Adrenal gland (tissue), 12 donors: Measurements from ENCODE around the gene AR. TPM values are rescaled to one million over a fixed set of nuclear protein-coding genes. Genes with fewer than 3 reads are reported as not detected.
A peak's percentile ranks its signal among the peaks of the same experiment; 100 is the strongest.

Experiments used
- DNase-seq, 7 donors: peaks; one replicate each; pipeline ENCODE4 v3.0.0-alpha.2; 2019 to 2020
- H3K27ac ChIP-seq, 5 donors: fragments of 200-600 bp; sonication (generic) in 4 of 5; 1 replicate in 3 of 5; 2 replicates in 2 of 5; pipeline versions ENCODE4 v1.5.1 to v1.8.0; 2016 to 2020; ENCODE audit warnings: mild to moderate bottlenecking in 1 of 5
- H3K27me3 ChIP-seq: fragments of 200-600 bp; 2 replicates; pipeline ENCODE4 v1.8.0; 2021
- H3K36me3 ChIP-seq, 2 donors: fragments of 200-600 bp; replicated peaks in 1 of 2; 1 replicate in 1 of 2; 2 replicates in 1 of 2; pipeline versions ENCODE4 v1.5.1 to v1.8.0; 2018 to 2022
- H3K4me1 ChIP-seq, 2 donors: fragments of 200-600 bp; replicated peaks in 1 of 2; 1 replicate in 1 of 2; 2 replicates in 1 of 2; pipeline versions ENCODE4 v1.5.1 to v1.8.0; 2018 to 2021
- H3K4me3 ChIP-seq, 4 donors: fragments of 200-600 bp; sonication (generic) in 3 of 4; one replicate each; pipeline ENCODE4 v1.5.1; 2016 to 2018
- H3K9me3 ChIP-seq, 3 donors: fragments of 200-600 bp; sonication (generic) in 1 of 3; replicated peaks in 1 of 3; 1 replicate in 2 of 3; 2 replicates in 1 of 3; pipeline versions ENCODE4 v1.5.1 to v1.8.0; 2016 to 2021
- POLR2A ChIP-seq, 2 donors: fragments of 450-650 bp; IDR thresholded peaks; one replicate each; pipeline ENCODE4 v1.6.1; 2017; ENCODE audit warnings: antibody characterized with exemption in 2 of 2, mild to moderate bottlenecking in 2 of 2, moderate library complexity in 1 of 2
- WGBS, 4 donors: extraction: QIAGEN DNeasy Blood & Tissue Kit in 2 of 4; methylation state at CpG; one replicate each; pipeline versions ENCODE4 v1.1.5 to v1.1.7; 2013 to 2017; 5-methylcytosine and 5-hydroxymethylcytosine counted together
- intact Hi-C, 2 donors: fragments of 100-400 bp; cut with DNase I; formaldehyde crosslinking; loops; one replicate each; pipeline versions ENCODE4 v1.14.1 to v1.15.0; 2022 to 2023
- polyA plus RNA-seq, 3 donors: library from polyadenylated mRNA; stranded (reverse); fragments of 200-250 nt in 2 of 3; fragments of 350-450 nt in 1 of 3; fragmentation: Illumina TruSeq in 1 of 3; extraction: RNeasy Lipid Tissue Mini Kit (QIAGEN cat#74804) in 1 of 3; gene quantifications; one replicate each; pipeline ENCODE4 v1.2.3, GENCODE V29; 2013 to 2014
- total RNA-seq, 9 donors: library from RNA; depleted of rRNA in 4 of 9; stranded (reverse); fragments of >200 nt in 4 of 9; fragments of 120-200 nt in 1 of 9; fragmentation: NEBNext Ultra II Directional in 1 of 9; extraction: Animal tissue kit (Norgen Biotek cat#: 25700) in 1 of 9; gene quantifications; one replicate each; pipeline versions ENCODE4 v1.1.0 to v1.2.4, GENCODE V29; 2013 to 2023
- TF ChIP-seq, protein P1 (sequence below), 6 experiments: fragments of 450-650 bp in 4 of 6; fragments of 200-600 bp in 2 of 6; sonication (generic) in 1 of 6; IDR thresholded peaks; 1 replicate in 5 of 6; 2 replicates in 1 of 6; pipeline versions ENCODE4 v1.5.1 to v1.8.0; 2016 to 2021; ENCODE audit warnings: antibody characterized with exemption in 6 of 6, mild to moderate bottlenecking in 2 of 6, moderate library complexity in 1 of 6
- donor health status: healthy with polysubstance abuse.
- donor health status: Bipolar disorder and iron deficiency.
- donor health status: DM: yes; HTN: yes; CAD: no.
- donor health status: DM: no; HTN: no; CAD: no.
- donor health status: DM: no; HTN: no; CAD: no.
- donor health status: DM: yes; HTN: yes; CAD: no.

AR gene
- total and polyA plus RNA-seq, 12 donors: 0.64 to 7.5 (median 2.9) TPM

DNA sequence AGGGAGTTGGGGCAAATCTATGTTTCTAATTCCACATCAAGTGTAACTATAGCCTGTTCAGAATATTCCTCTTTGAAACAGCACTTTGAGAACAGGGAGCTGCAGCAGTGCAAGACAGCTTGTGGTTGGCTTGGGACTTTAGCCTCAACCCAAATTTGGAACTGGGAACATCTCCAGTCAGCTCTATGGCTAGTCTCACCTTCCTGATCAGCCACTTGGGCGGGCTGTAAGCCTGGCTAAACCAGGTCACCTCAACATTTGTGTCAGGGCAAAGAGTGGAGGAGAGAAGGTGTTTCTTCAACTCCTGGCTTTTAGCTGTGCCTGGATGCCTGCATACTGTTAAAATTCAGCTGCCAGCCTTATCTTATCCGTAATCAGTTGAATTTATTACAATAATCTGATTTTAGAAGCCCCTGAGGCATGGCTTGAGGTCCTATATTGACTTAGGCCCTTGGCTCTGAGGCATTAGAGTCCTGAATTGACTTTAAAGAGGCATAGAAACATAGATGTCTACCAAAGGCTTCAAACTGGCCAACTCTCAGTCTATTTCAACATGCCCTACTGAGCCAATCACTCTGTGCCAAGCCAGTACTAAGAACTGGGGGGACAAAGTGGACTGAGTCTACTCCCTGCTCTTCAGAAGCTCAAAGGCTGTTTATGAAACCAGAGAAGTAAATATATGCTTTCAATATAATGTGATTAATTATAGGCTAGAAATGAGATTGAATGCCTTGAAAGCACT is 18.7 kb upstream of the AR start:
- TF ChIP-seq POLR2A (IDR thresholded peaks at IDR 0.05): no peak
- TF ChIP-seq, protein P1, sequence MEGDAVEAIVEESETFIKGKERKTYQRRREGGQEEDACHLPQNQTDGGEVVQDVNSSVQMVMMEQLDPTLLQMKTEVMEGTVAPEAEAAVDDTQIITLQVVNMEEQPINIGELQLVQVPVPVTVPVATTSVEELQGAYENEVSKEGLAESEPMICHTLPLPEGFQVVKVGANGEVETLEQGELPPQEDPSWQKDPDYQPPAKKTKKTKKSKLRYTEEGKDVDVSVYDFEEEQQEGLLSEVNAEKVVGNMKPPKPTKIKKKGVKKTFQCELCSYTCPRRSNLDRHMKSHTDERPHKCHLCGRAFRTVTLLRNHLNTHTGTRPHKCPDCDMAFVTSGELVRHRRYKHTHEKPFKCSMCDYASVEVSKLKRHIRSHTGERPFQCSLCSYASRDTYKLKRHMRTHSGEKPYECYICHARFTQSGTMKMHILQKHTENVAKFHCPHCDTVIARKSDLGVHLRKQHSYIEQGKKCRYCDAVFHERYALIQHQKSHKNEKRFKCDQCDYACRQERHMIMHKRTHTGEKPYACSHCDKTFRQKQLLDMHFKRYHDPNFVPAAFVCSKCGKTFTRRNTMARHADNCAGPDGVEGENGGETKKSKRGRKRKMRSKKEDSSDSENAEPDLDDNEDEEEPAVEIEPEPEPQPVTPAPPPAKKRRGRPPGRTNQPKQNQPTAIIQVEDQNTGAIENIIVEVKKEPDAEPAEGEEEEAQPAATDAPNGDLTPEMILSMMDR (IDR thresholded peaks at IDR 0.05): no peak
- WGBS, 4 donors: 48 to 68% (median 56%) methylated on average over 1 to 2 of the region's 2 CpGs
- DNase-seq: no peak
- Histone ChIP-seq H3K9me3 (no peaks in the 10 kb centered on the region), H3K27ac (no peak overlapping the region), H3K4me3 (no peak overlapping the region), H3K27me3 (peaks cover 10% of the 10 kb centered on the region), H3K36me3 (no peaks in the 10 kb centered on the region), H3K4me1 (no peaks in the 10 kb centered on the region)
- intact Hi-C loops: no loop called here

DNA sequence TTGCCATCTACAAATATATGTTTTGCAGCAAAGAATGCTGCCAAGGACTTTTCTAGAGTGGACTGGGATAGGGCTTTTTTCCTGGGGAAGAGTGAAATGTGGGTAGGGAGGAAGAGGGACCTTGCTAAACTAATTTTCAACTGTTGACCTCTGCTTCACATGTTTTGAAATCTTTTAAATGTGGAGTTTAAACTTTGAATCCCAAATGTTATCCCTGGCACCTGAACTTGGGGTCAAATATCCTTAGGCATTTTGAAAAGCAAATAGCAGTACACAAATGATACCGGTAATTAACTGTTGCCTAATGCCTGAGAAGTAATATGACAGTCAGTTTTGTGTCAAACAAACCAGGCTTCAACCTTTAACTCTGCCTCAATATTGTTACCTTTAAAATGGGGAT is 7.3 kb upstream of the AR start:
- Histone ChIP-seq H3K27ac (no peak overlapping the region), H3K4me1 (no peaks in the 10 kb centered on the region), H3K9me3 (no peaks in the 10 kb centered on the region), H3K4me3 (no peak overlapping the region), H3K36me3 (no peaks in the 10 kb centered on the region), H3K27me3 (peaks cover 9% of the 10 kb centered on the region)
- 85 to 96% (median 88%) methylated on average over 1 of the region's 1 CpG for WGBS, 4 donors
- TF ChIP-seq POLR2A (IDR thresholded peaks at IDR 0.05): no peak
- TF ChIP-seq, protein P1 (IDR thresholded peaks at IDR 0.05): no peak
- intact Hi-C loops: no loop called here
- DNase-seq: no peak

DNA sequence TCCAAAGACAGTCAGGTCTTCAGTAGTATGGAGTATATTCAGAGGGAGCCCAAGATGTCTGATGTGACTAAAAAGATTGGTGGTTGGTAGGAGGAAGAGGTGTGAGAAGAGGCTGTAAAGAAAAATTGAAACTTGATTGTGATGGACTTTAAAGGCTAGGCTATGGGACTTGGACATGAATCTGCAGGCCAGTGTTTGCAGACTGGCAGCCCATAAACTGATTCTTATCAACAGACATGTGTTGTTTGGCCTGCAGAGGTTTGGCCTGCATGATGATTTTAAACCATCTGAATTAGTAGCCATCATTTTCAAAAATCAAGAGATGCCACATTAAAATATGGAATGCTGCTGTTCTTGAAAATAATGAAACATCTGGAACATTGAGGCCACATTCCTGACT is 5.4 kb upstream of the AR start:
- intact Hi-C loops: no loop called here
- peaks cover 9% of the 10 kb centered on the region for H3K27me3 ChIP-seq
- H3K27ac ChIP-seq: no peak overlapping the region
- H3K4me1 ChIP-seq: no peaks in the 10 kb centered on the region
- no peak for DNase-seq
- no peak for TF ChIP-seq POLR2A (IDR thresholded peaks at IDR 0.05)
- TF ChIP-seq, protein P1 (IDR thresholded peaks at IDR 0.05): no peak
- no peaks in the 10 kb centered on the region for H3K36me3 ChIP-seq
- no peak overlapping the region for H3K4me3 ChIP-seq
- no peaks in the 10 kb centered on the region for H3K9me3 ChIP-seq

DNA sequence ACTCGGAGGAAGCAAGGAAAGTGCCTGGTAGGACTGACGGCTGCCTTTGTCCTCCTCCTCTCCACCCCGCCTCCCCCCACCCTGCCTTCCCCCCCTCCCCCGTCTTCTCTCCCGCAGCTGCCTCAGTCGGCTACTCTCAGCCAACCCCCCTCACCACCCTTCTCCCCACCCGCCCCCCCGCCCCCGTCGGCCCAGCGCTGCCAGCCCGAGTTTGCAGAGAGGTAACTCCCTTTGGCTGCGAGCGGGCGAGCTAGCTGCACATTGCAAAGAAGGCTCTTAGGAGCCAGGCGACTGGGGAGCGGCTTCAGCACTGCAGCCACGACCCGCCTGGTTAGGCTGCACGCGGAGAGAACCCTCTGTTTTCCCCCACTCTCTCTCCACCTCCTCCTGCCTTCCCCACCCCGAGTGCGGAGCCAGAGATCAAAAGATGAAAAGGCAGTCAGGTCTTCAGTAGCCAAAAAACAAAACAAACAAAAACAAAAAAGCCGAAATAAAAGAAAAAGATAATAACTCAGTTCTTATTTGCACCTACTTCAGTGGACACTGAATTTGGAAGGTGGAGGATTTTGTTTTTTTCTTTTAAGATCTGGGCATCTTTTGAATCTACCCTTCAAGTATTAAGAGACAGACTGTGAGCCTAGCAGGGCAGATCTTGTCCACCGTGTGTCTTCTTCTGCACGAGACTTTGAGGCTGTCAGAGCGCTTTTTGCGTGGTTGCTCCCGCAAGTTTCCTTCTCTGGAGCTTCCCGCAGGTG is 637 bp downstream of the AR start:
- H3K9me3 ChIP-seq: no peaks in the 10 kb centered on the region
- peaks cover 38% of the 10 kb centered on the region for H3K27me3 ChIP-seq
- peak in 4 of 7 donors; percentile 3 to 29 (median 13) for DNase-seq
- H3K4me1 ChIP-seq: peaks cover 0 to 7% of the 10 kb centered on the region in 2 donors
- WGBS, 4 donors: 3 to 26% (median 14%) methylated on average over 10 to 30 of the region's 30 CpGs
- peak overlapping the region in 2 of 4 donors; percentile 9 to 53 for H3K4me3 ChIP-seq
- intact Hi-C loops: no loop called here
- peak overlapping the region in 2 of 5 donors; percentile 22 to 34 for H3K27ac ChIP-seq
- TF ChIP-seq, protein P1 (IDR thresholded peaks at IDR 0.05): no peak
- no peak for TF ChIP-seq POLR2A (IDR thresholded peaks at IDR 0.05)
- no peaks in the 10 kb centered on the region for H3K36me3 ChIP-seq
